HepG2 (cell line): ENCODE data around the gene LRRC8E. TPM values are rescaled to one million over a fixed set of nuclear protein-coding genes. Genes with fewer than 3 reads are reported as not detected.
A peak's percentile ranks its signal among the peaks of the same experiment; 100 is the strongest.

Source experiments
- ARID5B ChIP-seq: IDR thresholded peaks from 2 replicates; pipeline ENCODE4 v1.4.0; 2020; ENCODE audit warnings: mild to moderate bottlenecking, missing genetic modification reagents
- ATF4 ChIP-seq, 2 experiments: fragments of 450-650 bp in 1 of 2; sonication (generic) in 1 of 2; formaldehyde crosslinking; IDR thresholded peaks; 2 replicates each; pipeline versions ENCODE4 v1.5.0 to v1.8.0; 2020 to 2022; ENCODE audit warnings: mild to moderate bottlenecking in 1 of 2, missing genetic modification reagents in 1 of 2
- FOXP4 ChIP-seq: sonication (generic); formaldehyde crosslinking; IDR thresholded peaks from 2 replicates; pipeline ENCODE4 v1.4.0; 2020; ENCODE audit warnings: missing genetic modification reagents
- HNRNPH1 ChIP-seq: fragments of 200-400 bp; formaldehyde crosslinking; optimal IDR thresholded peaks from 2 replicates; pipeline ENCODE3; 2017; ENCODE audit warnings: mild to moderate bottlenecking, low read depth, low read length
- MED13 ChIP-seq: sonication (generic); formaldehyde crosslinking; IDR thresholded peaks from 2 replicates; pipeline ENCODE4 v1.5.0; 2020; ENCODE audit warnings: missing genetic modification reagents
- MYC ChIP-seq: sonication (generic); formaldehyde crosslinking; IDR thresholded peaks from 2 replicates; pipeline ENCODE4 v1.9.0; 2021; ENCODE audit warnings: missing genetic modification reagents, borderline replicate concordance
- NCOR1 ChIP-seq: fragments of 200-600 bp; sonication (generic); IDR thresholded peaks from 2 replicates; pipeline ENCODE4 v1.7.0; 2017; ENCODE audit warnings: antibody characterized with exemption, low read length, borderline replicate concordance
- NR2F6 ChIP-seq, 2 experiments: IDR thresholded peaks; 2 replicates each; pipeline ENCODE4 v1.6.1; 2016; ENCODE audit warnings: antibody characterized with exemption in 1 of 2, mild to moderate bottlenecking in 1 of 2
- RNF219 ChIP-seq: sonication (generic); formaldehyde crosslinking; IDR thresholded peaks from 2 replicates; pipeline ENCODE4 v1.5.0; 2020; ENCODE audit warnings: mild to moderate bottlenecking, missing genetic modification reagents
- ZFP41 ChIP-seq: sonication (generic); formaldehyde crosslinking; IDR thresholded peaks from 2 replicates; pipeline ENCODE4 v1.4.0; 2020; ENCODE audit warnings: mild to moderate bottlenecking, missing genetic modification reagents, borderline replicate concordance
- ZKSCAN1 ChIP-seq: fragments of 150-350 bp; IDR thresholded peaks from 2 replicates; pipeline ENCODE4 v1.6.1; 2014; ENCODE audit warnings: low read length
- ZMYM2 ChIP-seq: sonication (generic); formaldehyde crosslinking; IDR thresholded peaks from 2 replicates; pipeline ENCODE4 v1.8.0; 2022; ENCODE audit warnings: mild to moderate bottlenecking, missing genetic modification reagents
- ZNF256 ChIP-seq: sonication (generic); formaldehyde crosslinking; conservative IDR thresholded peaks from 2 replicates; pipeline ENCODE4 v1.4.0; 2020; ENCODE audit warnings: missing genetic modification reagents
- ZNF343 ChIP-seq: sonication (generic); formaldehyde crosslinking; IDR thresholded peaks from 2 replicates; pipeline ENCODE4 v1.4.0; 2020; ENCODE audit warnings: mild to moderate bottlenecking, missing genetic modification reagents
- ZNF512 ChIP-seq: sonication (generic); formaldehyde crosslinking; IDR thresholded peaks from 2 replicates; pipeline ENCODE4 v1.4.0; 2020; ENCODE audit warnings: mild to moderate bottlenecking, missing genetic modification reagents
- ZNF788 ChIP-seq: sonication (generic); formaldehyde crosslinking; IDR thresholded peaks from 2 replicates; pipeline ENCODE4 v1.5.0; 2020; ENCODE audit warnings: mild to moderate bottlenecking, missing genetic modification reagents, borderline replicate concordance
- polyA plus RNA-seq, 8 experiments: library from polyadenylated mRNA; depleted of rRNA in 3 of 8; stranded (reverse) in 7 of 8; unstranded in 1 of 8; fragments of >200 nt; fragmentation: Illumina TruSeq in 4 of 8; extraction: Trizol in 4 of 8; gene quantifications; 2 replicates each; pipeline versions ENCODE4 v1.2.1 to v1.2.3, GENCODE V29; 2011 to 2016; ENCODE audit warnings: low read depth in 4 of 8, missing spikeins in 1 of 8, mixed read lengths in 1 of 8; ENCODE audit not compliant: insufficient read depth in 1 of 8
- total RNA-seq, 5 experiments: library from RNA; depleted of rRNA; stranded (reverse); fragments of >200 nt; fragmentation: Illumina TruSeq; extraction: Trizol; gene quantifications; 2 replicates each; pipeline ENCODE4 v1.2.3, GENCODE V29; 2016; ENCODE audit warnings: low read depth in 1 of 5

Gene LRRC8E
- total and polyA plus RNA-seq, 2 of the 13 experiments (the other 11 are each of a cell fraction or from before 2014, with no cell fraction given): 8.0 to 10.3 TPM

GRCh38 chr19:7918615-7919421, 30.5 kb downstream of the LRRC8E start (continued):
- no peak for TF ChIP-seq RNF219 (CRISPR knock-in tag)
- no peak for TF ChIP-seq ZNF512 (CRISPR knock-in tag)
- 0 out of 2 replicates have a peak, but pooled peaks have one; percentile 34 for TF ChIP-seq ARID5B (CRISPR knock-in tag)
- TF ChIP-seq ZMYM2 (CRISPR knock-in tag): 0 out of 2 replicates have a peak, but pooled peaks have one; percentile 31
- peak; percentile 82; the same call in 1 of the 2 replicates for TF ChIP-seq ZNF788 (CRISPR knock-in tag)
- TF ChIP-seq MYC: peak; percentile 57; the same call in 1 of the 2 replicates
- peak; percentile 31; the same call in 1 of the 2 replicates for TF ChIP-seq MED13 (CRISPR knock-in tag)
- TF ChIP-seq HNRNPH1: no peak
- no peak for TF ChIP-seq ZKSCAN1
- no peak for TF ChIP-seq ZNF256 (CRISPR knock-in tag)
- TF ChIP-seq NR2F6 (IDR thresholded peaks at IDR 0.05): peak; percentile 89
- TF ChIP-seq NR2F6 (CRISPR knock-in tag; IDR thresholded peaks at IDR 0.05): peak; percentile 93
- TF ChIP-seq ATF4 (CRISPR knock-in tag; IDR thresholded peaks at IDR 0.05): no peak
- TF ChIP-seq FOXP4 (CRISPR knock-in tag): peak; percentile 43; the same call in 1 of the 2 replicates
- peak; percentile 62; the same call in 1 of the 2 replicates for TF ChIP-seq NCOR1
- no peak for TF ChIP-seq ZFP41 (CRISPR knock-in tag)
- 0 out of 2 replicates have a peak, but pooled peaks have one; percentile 22 for TF ChIP-seq ZNF343 (CRISPR knock-in tag)
